Measurements from ENCODE around the gene LENEP.

- TF ChIP-seq HDAC2 (IDR thresholded peaks at IDR 0.05) (no peak), RAD21 (conservative IDR thresholded peaks at IDR 0.05 in 1 of 2, IDR thresholded peaks at IDR 0.05 in 1 of 2) (no peak), EP300 (IDR thresholded peaks at IDR 0.05) (no peak), CTCF (IDR thresholded peaks at IDR 0.05) (no peak)
Observed at GRCh38 chr1:154955039-154955717, 38.2 kb upstream of the LENEP start.

Measured in A549 (cell line).